Amniotic epithelial cell (primary cell): ENCODE results near the gene CD4.

Experiments
- DNase-seq: peaks from one replicate; pipeline ENCODE4 v3.0.0-alpha.2; 2010; ENCODE audit warnings: low read depth

CD4 gene

DNA sequence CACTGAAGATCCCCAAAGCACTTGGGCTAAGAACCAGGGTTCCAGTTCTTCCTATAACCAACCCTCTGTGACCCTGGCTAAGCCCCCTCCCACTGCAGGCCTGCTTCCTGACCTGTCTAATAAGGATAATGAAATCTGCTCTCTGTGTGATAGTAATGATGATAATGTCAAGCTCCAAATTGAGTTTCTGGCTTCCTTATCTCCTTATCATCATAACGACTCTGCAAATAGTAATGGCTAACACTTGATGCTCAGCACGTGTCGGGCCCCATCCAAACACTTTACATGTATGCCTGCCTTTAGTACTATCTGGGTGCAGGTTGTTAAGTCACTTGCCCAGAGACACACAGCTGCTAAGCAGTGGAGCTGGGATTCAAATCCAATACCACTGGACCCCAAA lies 27.3 kb downstream of the CD4 start:
- DNase-seq, result no peak

DNA sequence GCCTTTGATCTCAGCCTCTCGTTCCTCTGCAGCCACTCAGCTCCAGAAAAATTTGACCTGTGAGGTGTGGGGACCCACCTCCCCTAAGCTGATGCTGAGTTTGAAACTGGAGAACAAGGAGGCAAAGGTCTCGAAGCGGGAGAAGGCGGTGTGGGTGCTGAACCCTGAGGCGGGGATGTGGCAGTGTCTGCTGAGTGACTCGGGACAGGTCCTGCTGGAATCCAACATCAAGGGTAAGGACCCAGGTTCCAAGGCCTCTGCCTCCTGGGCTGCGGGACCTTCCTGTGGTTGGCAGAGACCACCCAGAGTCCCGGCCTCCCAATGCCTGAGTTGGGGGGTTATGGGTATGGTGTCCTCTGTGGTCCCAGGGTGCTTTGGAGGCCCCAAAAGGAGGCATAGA lies 27.8 kb downstream of the CD4 start:
- DNase-seq, result no peak

GRCh38 chr12:6817662-6818157 lies 28.4 kb downstream of the CD4 start:
- no peak for DNase-seq

DNA sequence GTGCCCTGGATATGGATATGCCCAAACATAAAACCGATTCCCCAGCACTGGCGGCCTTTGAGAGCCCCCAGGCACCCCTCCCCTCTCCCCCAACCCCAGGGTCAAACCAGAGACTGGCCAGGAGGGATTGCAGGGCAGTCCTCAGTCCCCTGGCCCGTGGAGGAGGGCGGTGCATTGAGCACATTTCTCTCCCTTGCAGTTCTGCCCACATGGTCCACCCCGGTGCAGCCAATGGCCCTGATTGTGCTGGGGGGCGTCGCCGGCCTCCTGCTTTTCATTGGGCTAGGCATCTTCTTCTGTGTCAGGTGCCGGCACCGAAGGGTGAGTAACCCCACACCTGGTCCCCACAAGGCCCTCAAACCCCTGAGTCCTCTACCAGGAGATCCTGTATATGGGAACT lies 28.9 kb downstream of the CD4 start:
- no peak for DNase-seq

- no peak for DNase-seq
Measured at GRCh38 chr12:6818645-6819044, 29.3 kb downstream of the CD4 start.

DNA sequence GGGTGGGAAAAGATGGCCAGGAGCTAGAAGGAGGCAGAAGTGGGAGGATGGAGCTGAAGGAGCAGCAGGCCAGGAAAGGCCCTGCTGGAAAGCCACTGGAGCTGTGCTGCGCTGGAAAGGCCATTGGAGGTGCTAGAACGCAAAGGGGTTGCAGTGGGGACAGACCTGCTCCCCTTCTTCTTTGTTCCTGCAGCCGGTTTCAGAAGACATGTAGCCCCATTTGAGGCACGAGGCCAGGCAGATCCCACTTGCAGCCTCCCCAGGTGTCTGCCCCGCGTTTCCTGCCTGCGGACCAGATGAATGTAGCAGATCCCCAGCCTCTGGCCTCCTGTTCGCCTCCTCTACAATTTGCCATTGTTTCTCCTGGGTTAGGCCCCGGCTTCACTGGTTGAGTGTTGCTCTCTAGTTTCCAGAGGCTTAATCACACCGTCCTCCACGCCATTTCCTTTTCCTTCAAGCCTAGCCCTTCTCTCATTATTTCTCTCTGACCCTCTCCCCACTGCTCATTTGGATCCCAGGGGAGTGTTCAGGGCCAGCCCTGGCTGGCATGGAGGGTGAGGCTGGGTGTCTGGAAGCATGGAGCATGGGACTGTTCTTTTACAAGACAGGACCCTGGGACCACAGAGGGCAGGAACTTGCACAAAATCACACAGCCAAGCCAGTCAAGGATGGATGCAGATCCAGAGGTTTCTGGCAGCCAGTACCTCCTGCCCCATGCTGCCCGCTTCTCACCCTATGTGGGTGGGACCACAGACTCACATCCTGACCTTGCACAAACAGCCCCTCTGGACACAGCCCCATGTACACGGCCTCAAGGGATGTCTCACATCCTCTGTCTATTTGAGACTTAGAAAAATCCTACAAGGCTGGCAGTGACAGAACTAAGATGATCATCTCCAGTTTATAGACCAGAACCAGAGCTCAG lies 30.0 kb downstream of the CD4 start:
- no peak for DNase-seq

DNA sequence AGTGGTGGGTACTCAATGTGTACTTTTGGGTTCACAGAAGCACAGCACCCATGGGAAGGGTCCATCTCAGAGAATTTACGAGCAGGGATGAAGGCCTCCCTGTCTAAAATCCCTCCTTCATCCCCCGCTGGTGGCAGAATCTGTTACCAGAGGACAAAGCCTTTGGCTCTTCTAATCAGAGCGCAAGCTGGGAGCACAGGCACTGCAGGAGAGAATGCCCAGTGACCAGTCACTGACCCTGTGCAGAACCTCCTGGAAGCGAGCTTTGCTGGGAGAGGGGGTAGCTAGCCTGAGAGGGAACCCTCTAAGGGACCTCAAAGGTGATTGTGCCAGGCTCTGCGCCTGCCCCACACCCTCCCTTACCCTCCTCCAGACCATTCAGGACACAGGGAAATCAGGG lies 30.8 kb downstream of the CD4 start:
- DNase-seq, result no peak

DNA sequence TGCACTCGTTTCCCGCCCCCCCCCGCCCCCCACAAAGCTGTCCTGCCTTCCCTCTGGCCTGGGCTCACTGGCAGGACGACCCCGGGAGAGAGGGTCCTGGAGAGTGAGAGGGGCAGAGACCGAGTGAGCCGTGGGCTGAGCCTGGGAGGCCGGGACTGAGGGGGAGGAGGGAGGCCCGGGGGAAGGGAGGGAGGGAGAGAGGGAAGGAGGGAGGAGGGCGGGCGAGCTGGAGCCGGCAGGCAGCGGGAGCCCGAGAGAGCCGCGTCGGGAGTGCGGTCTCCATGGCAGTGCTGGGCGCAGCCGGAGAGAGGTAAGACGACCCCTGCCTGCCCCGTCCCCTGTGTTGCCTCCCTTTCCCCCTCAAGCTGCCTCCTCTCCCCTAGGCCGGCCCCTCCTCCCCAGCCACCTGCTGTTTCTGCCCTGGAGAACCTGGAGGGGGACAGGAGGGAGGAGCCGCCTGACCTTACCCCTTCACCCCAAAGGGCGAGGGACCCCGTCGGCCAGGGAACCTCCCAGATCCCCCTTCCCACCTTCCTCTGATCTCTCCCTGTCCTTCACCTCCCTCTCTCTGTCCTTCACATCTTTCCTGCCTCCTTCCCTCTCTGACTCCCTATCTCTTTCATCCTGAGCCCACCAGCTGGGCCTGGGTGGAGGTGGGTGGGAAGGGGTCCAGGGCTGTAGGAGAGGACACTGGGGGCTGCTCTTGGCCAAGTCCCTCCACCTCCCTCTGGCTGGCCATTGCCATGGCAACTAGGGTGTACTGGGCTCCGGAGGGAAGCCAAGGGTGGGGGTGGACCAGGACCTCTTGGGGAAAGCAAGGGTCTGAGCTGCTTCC lies 32.5 kb downstream of the CD4 start, which contains the start of gene GPR162:
Gene GPR162 (plus strand): TSS at position 231 of the 835 bp plus-strand sequence. CDS start 2,078 bp downstream, outside the sequence.
- DNase-seq, result peak; percentile 54

- DNase-seq, result no peak
Measured at GRCh38 chr12:6822426-6823135, 33.3 kb downstream of the CD4 start.

DNA sequence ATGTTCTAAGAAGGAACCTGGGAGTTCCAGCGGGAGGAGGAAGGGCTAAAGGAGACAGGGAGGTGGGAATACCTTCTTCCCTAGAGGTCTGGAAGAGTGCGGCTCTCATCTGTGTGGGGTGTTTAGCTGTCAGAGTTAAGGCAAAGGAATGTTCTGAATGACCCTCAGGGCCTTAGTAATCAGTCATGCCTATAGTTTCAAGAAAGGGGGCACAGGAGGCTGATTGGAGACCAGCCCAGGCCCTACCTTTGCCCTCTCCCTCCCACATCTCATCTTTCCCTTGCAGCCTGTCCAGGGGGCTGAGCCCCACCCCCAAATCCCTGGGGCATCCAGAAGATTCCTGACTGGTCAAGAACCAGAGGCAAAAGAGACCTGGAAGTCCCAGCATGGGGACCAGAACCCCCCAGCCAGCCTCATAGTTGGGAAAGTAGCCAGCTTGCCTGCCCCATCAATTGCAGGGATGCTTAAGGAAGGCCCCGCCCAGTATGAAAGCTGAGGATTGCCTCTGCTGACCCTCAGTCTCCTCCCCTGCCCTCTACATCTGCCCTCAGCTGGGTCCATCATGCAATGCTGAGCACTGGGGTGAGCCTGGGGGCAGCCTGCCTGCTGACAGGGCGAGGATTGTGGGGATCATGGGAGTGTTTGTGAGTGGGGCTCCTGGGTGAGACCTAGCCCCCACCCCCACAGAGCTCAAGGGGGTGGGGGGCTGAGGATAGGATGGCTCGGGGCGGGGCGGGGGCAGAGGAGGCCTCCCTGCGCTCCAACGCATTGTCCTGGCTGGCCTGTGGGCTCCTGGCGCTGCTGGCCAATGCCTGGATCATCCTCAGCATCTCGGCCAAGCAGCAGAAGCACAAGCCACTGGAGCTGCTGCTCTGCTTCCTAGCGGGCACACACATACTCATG lies 34.1 kb downstream of the CD4 start:
- no peak for DNase-seq

- no peak for DNase-seq
Measured at GRCh38 chr12:6824085-6824775, 34.9 kb downstream of the CD4 start.

DNA sequence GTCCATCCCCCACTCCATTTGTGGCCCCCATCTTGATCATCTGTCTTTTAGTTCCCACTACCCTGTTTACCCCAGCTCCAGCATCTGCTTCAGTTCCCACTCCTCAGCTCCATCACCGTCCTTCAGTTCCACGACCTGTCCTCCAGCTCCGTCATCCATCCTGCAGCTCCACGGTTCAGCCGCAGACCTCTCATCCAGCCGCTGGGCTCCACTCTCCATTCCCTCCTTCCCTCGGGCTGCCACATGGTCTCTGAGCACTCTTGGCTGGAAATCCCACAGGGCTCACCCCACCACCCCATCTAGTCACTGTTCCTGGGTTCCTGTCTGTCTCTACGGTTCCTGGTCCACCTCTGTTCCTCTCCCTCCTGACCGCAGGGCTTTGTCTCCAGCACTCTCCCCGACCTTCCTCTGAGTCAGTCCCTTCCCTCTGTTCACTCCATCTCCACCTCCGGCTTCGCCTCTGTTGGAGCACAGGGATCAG lies 35.6 kb downstream of the CD4 start:
- peak; percentile 47 for DNase-seq

DNA sequence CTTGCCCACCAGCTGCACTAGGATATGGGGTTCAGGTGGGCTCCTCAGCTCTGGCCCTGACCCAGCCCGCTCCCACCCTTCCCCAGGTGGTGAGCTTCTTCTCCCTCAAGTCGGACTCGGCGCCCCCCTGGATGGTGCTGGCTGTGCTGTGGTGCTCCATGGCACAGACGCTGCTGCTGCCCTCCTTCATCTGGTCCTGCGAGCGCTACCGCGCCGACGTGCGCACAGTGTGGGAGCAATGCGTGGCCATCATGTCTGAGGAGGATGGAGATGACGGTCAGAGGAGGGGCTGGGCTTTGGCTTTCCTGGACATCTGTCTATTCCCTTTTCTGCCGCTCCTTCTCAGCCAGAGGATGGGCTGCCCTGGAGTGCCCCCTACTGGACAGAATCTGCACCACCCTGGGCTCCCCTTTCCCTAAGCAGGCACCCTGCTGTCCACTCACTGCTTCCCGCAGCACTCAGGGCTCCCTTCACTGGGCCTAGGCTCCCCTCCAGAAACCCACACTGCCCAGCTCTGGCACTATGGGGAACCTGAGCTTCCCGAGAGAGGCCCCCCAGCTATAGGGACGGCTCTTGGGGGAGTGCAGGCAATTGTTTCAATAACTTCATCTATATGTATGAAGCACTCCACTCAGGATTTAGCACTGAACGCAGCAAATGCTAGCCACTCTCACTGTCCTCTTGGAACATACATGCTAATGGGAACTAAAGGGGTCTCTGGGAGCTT lies 36.2 kb downstream of the CD4 start:
- peak; percentile 74 for DNase-seq

- DNase-seq, result no peak
Measured at GRCh38 chr12:6826125-6826733, 36.9 kb downstream of the CD4 start.

GRCh38 chr12:6826734-6827436 lies 37.6 kb downstream of the CD4 start:
- no peak for DNase-seq

GRCh38 chr12:6827437-6827911 lies 38.1 kb downstream of the CD4 start:
- peak; percentile 76 for DNase-seq

- DNase-seq, result peak; percentile 61
Measured at GRCh38 chr12:6827982-6828780, 38.9 kb downstream of the CD4 start, which contains the start of gene P3H3. P3H3 (plus strand) TSS chr12:6828407; CDS start chr12:6828441, 34 bp downstream.
